Measurements from ENCODE around the gene C6orf52. TPM values are rescaled to one million over a fixed set of nuclear protein-coding genes. Genes with fewer than 3 reads are reported as not detected.

C6orf52 gene
- total and polyA plus RNA-seq, 2 of the 13 experiments (the other 11 are each of a cell fraction or from before 2014, with no cell fraction given): 0.50 to 0.53 TPM

- TF ChIP-seq ZNF12 (CRISPR knock-in tag; IDR thresholded peaks at IDR 0.05): no peak
- TF ChIP-seq, protein P1, sequence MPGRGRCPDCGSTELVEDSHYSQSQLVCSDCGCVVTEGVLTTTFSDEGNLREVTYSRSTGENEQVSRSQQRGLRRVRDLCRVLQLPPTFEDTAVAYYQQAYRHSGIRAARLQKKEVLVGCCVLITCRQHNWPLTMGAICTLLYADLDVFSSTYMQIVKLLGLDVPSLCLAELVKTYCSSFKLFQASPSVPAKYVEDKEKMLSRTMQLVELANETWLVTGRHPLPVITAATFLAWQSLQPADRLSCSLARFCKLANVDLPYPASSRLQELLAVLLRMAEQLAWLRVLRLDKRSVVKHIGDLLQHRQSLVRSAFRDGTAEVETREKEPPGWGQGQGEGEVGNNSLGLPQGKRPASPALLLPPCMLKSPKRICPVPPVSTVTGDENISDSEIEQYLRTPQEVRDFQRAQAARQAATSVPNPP (CRISPR knock-in tag; IDR thresholded peaks at IDR 0.05): peak; percentile 81; the same call in 1 of the 2 replicates
- TF ChIP-seq HOMEZ (CRISPR knock-in tag; IDR thresholded peaks at IDR 0.05; ENCODE audit: low read depth): peak; percentile 20; the same call in 1 of the 2 replicates
- TF ChIP-seq KDM5B (CRISPR knock-in tag; IDR thresholded peaks at IDR 0.05; ENCODE audit: borderline replicate concordance): peak; percentile 52
- TF ChIP-seq HDAC6 (IDR thresholded peaks at IDR 0.05; ENCODE audit: low read depth, low read length): peak; percentile 91; the same call in 1 of the 2 replicates
- TF ChIP-seq ZSCAN20 (CRISPR knock-in tag; IDR thresholded peaks at IDR 0.05; ENCODE audit: borderline replicate concordance): 0 out of 2 replicates have a peak, but pooled peaks have one; percentile 8
- TF ChIP-seq ZNF17 (CRISPR knock-in tag; IDR thresholded peaks at IDR 0.05): no peak
- no peak for TF ChIP-seq ONECUT2 (CRISPR knock-in tag; IDR thresholded peaks at IDR 0.05)
- peak; percentile 84 for TF ChIP-seq RBFOX2 (IDR thresholded peaks at IDR 0.05; ENCODE audit: low read depth, low read length)
- peak; percentile 91 for TF ChIP-seq PHF8 (CRISPR knock-in tag; IDR thresholded peaks at IDR 0.05)
- TF ChIP-seq JUNB (CRISPR knock-in tag; IDR thresholded peaks at IDR 0.05; ENCODE audit: borderline replicate concordance): no peak; the same call in 1 of the 2 replicates
- TF ChIP-seq ZSCAN29 (CRISPR knock-in tag; conservative IDR thresholded peaks at IDR 0.05): no peak
- peak; percentile 93 for TF ChIP-seq HOXA3 (CRISPR knock-in tag; IDR thresholded peaks at IDR 0.05)
- TF ChIP-seq, protein P2, sequence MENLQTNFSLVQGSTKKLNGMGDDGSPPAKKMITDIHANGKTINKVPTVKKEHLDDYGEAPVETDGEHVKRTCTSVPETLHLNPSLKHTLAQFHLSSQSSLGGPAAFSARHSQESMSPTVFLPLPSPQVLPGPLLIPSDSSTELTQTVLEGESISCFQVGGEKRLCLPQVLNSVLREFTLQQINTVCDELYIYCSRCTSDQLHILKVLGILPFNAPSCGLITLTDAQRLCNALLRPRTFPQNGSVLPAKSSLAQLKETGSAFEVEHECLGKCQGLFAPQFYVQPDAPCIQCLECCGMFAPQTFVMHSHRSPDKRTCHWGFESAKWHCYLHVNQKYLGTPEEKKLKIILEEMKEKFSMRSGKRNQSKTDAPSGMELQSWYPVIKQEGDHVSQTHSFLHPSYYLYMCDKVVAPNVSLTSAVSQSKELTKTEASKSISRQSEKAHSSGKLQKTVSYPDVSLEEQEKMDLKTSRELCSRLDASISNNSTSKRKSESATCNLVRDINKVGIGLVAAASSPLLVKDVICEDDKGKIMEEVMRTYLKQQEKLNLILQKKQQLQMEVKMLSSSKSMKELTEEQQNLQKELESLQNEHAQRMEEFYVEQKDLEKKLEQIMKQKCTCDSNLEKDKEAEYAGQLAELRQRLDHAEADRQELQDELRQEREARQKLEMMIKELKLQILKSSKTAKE (CRISPR knock-in tag; IDR thresholded peaks at IDR 0.05; ENCODE audit: borderline replicate concordance): no peak
- TF ChIP-seq SIN3A (IDR thresholded peaks at IDR 0.05; ENCODE audit: borderline replicate concordance, low read depth, low read length): peak; percentile 97; the same call in 1 of the 2 replicates
- no peak for TF ChIP-seq ZNF577 (CRISPR knock-in tag; IDR thresholded peaks at IDR 0.05; ENCODE audit: borderline replicate concordance, low read depth)
- no peak for TF ChIP-seq ZNF879 (CRISPR knock-in tag; IDR thresholded peaks at IDR 0.05)
- peak; percentile 94; the same call in 1 of the 2 replicates for TF ChIP-seq KDM5A (IDR thresholded peaks at IDR 0.05; ENCODE audit: borderline replicate concordance, low read length)
- peak; percentile 84 for TF ChIP-seq ZNF709 (CRISPR knock-in tag; IDR thresholded peaks at IDR 0.05)
- no peak; the same call in 1 of the 2 replicates for TF ChIP-seq ZNF703 (CRISPR knock-in tag; IDR thresholded peaks at IDR 0.05; ENCODE audit: borderline replicate concordance)
- TF ChIP-seq HBP1 (CRISPR knock-in tag; IDR thresholded peaks at IDR 0.05; ENCODE audit: low read depth): peak; percentile 98
- no peak for TF ChIP-seq STAT5B (CRISPR knock-in tag; IDR thresholded peaks at IDR 0.05)
- TF ChIP-seq FOXK1 (CRISPR knock-in tag; IDR thresholded peaks at IDR 0.05; ENCODE audit: borderline replicate concordance, low read depth): peak; percentile 92
Observed at GRCh38 chr6:10694302-10695085, at the start of gene C6orf52, which contains the start of gene PAK1IP1 (continued).
